Upper lobe of left lung (tissue), 4 donors: ENCODE data around the gene TCTA.

ENCODE experiments used
- CTCF ChIP-seq, 6 experiments: fragments of 450-650 bp in 4 of 6; fragments of 200-600 bp in 2 of 6; sonication (generic) in 2 of 6; IDR thresholded peaks; one replicate each; pipeline ENCODE4 v1.5.1; 2016 to 2019; ENCODE audit warnings: antibody characterized with exemption in 6 of 6
- POLR2A ChIP-seq, 4 donors: fragments of 450-650 bp; IDR thresholded peaks; one replicate each; pipeline ENCODE4 v1.5.1; 2016 to 2017; ENCODE audit warnings: antibody characterized with exemption in 4 of 4, mild to moderate bottlenecking in 2 of 4
- POLR2AphosphoS5 ChIP-seq, 2 donors: sonication (generic); formaldehyde crosslinking; IDR thresholded peaks; one replicate each; pipeline ENCODE4 v1.5.1; 2017; ENCODE audit warnings: antibody characterized with exemption in 2 of 2

GRCh38 chr3:49460956-49461355 lies 48.7 kb downstream of the TCTA start:
- no peak for TF ChIP-seq POLR2A (IDR thresholded peaks at IDR 0.05)
- no peak for TF ChIP-seq CTCF (IDR thresholded peaks at IDR 0.05)
- TF ChIP-seq POLR2AphosphoS5 (IDR thresholded peaks at IDR 0.05) = no peak
